Measurements from ENCODE around the gene LOXHD1. TPM values are rescaled to one million over a fixed set of nuclear protein-coding genes. Genes with fewer than 3 reads are reported as not detected.

Gene LOXHD1
- total and polyA plus RNA-seq, 10 of the 15 experiments (the other 5 are each of a cell fraction or from before 2014, with no cell fraction given) = not detected

GRCh38 chr18:46607926-46608325 lies 49.1 kb downstream of the LOXHD1 start (continued):
- TF ChIP-seq BCLAF1 (IDR thresholded peaks at IDR 0.05) (no peak), BCL3 (IDR thresholded peaks at IDR 0.05; ENCODE audit: borderline replicate concordance, insufficient read depth, low read depth, low read length, poor library complexity, severe bottlenecking) (no peak), ZNF24 (IDR thresholded peaks at IDR 0.05) (no peak)

GRCh38 chr18:46601141-46601805 lies 55.7 kb downstream of the LOXHD1 start:
- ChIA-PET RAD21 (ENCODE audit: unreplicated experiment) (interaction anchor here (0.6 kb wide), 1 partner anchor 124 kb away, joined by 3 read pairs; no protein-coding TSS in a partner anchor), SMC1A (ENCODE audit: uncharacterized antibody, unreplicated experiment) (no interaction called here), POLR2A (no interaction called here), CTCF (no interaction called here)
- Histone ChIP-seq H3K4me3 (no peak overlapping the region), H3K36me3 (ENCODE audit: control insufficient read depth in 2 of 2, insufficient read depth in 2 of 2, low read length in 1 of 2) (no peaks in the 10 kb centered on the region), H4K20me1 (ENCODE audit: control insufficient read depth, insufficient read depth) (no peaks in the 10 kb centered on the region), H3K79me2 (ENCODE audit: control insufficient read depth, insufficient read depth, low read length) (no peaks in the 10 kb centered on the region), H3K27me3 (replicated peaks in 1 of 2; ENCODE audit: control insufficient read depth in 2 of 2, insufficient read depth in 2 of 2, low read length in 1 of 2) (no peaks in the 10 kb centered on the region; a peak in 1 of 4 replicates), H3K9ac (ENCODE audit: control insufficient read depth, insufficient read depth, low read length) (no peak overlapping the region), H2AFZ (ENCODE audit: control insufficient read depth, low read depth, low read length) (no peak overlapping the region), H3K9me3 (replicated peaks; ENCODE audit: control insufficient read depth, insufficient read depth, low read length) (no peaks in the 10 kb centered on the region), H3K4me1 (ENCODE audit: control insufficient read depth, insufficient read depth, low read length) (no peaks in the 10 kb centered on the region), H3K4me2 (ENCODE audit: control insufficient read depth, insufficient read depth) (no peak overlapping the region), H3K27ac (ENCODE audit: control insufficient read depth, insufficient read depth) (no peak overlapping the region)
- FAIRE-seq = no peak
- in situ Hi-C loops (cut with MboI) = no loop called here
- 34% methylated on average over 17 of the region's 17 CpGs for WGBS (ENCODE audit: insufficient coverage, insufficient replicate concordance, low lambda C conversion rate, missing lambda C conversion rate)
- ATAC-seq = no peak
- DNase-seq (ENCODE audit: low read depth, low spot score) = no peak
- intact Hi-C loops (cut with micrococcal nuclease; ENCODE audit: unreplicated experiment) = no loop called here
- TF ChIP-seq RELA (IDR thresholded peaks at IDR 0.05; ENCODE audit: borderline replicate concordance, partially characterized antibody) = no peak
- TF ChIP-seq BCL3 (IDR thresholded peaks at IDR 0.05; ENCODE audit: borderline replicate concordance, insufficient read depth, low read depth, low read length, poor library complexity, severe bottlenecking) = no peak
- TF ChIP-seq NR2C1 (IDR thresholded peaks at IDR 0.05) = no peak
- no peak for TF ChIP-seq KLF5 (IDR thresholded peaks at IDR 0.05; ENCODE audit: partially characterized antibody)
- TF ChIP-seq PKNOX1 (IDR thresholded peaks at IDR 0.05) = no peak
- no peak for TF ChIP-seq CREM (IDR thresholded peaks at IDR 0.05; ENCODE audit: low read depth)
- no peak for TF ChIP-seq HDAC2 (IDR thresholded peaks at IDR 0.05)
- no peak for TF ChIP-seq NFYA (IDR thresholded peaks at IDR 0.05; ENCODE audit: borderline replicate concordance, low read depth, low read length)
- no peak for TF ChIP-seq ZNF622 (IDR thresholded peaks at IDR 0.05)
- no peak for TF ChIP-seq POLR2AphosphoS5 (IDR thresholded peaks at IDR 0.05; ENCODE audit: low read length)
- no peak for TF ChIP-seq IKZF2 (IDR thresholded peaks at IDR 0.05)
- no peak for TF ChIP-seq ETV6 (conservative IDR thresholded peaks at IDR 0.05 in 1 of 2, IDR thresholded peaks at IDR 0.05 in 1 of 2; ENCODE audit: borderline replicate concordance in 1 of 2, low read depth in 1 of 2)
- no TSS peak for BruUV-seq (replicated peaks)

Measured in GM12878 (cell line).